PFSK-1 (cell line): ENCODE measurements around the gene PTPRN.

Source experiments
- POLR2AphosphoS5 ChIP-seq: IDR thresholded peaks from 2 replicates; pipeline ENCODE4 v1.6.1; 2012; ENCODE audit warnings: low read depth, mild to moderate bottlenecking, control low read depth, low read length, moderate library complexity
- REST ChIP-seq, 2 experiments: IDR thresholded peaks; 2 replicates each; pipeline versions ENCODE4 v1.6.1 to v1.8.0; 2011 to 2012; ENCODE audit warnings: low read depth in 2 of 2, low read length in 2 of 2, control low read depth in 1 of 2, inconsistent platforms in 1 of 2, mild to moderate bottlenecking in 1 of 2, moderate library complexity in 1 of 2; ENCODE audit not compliant: insufficient read depth in 1 of 2
- SIN3A ChIP-seq: IDR thresholded peaks from 2 replicates; pipeline ENCODE4 v1.6.1; 2012; ENCODE audit warnings: mild to moderate bottlenecking, low read length, moderate library complexity, borderline replicate concordance; ENCODE audit not compliant: insufficient read depth
- TAF1 ChIP-seq: IDR thresholded peaks from 2 replicates; pipeline ENCODE4 v1.6.1; 2012; ENCODE audit warnings: low read length, control low read depth, borderline replicate concordance; ENCODE audit not compliant: insufficient read depth

DNA sequence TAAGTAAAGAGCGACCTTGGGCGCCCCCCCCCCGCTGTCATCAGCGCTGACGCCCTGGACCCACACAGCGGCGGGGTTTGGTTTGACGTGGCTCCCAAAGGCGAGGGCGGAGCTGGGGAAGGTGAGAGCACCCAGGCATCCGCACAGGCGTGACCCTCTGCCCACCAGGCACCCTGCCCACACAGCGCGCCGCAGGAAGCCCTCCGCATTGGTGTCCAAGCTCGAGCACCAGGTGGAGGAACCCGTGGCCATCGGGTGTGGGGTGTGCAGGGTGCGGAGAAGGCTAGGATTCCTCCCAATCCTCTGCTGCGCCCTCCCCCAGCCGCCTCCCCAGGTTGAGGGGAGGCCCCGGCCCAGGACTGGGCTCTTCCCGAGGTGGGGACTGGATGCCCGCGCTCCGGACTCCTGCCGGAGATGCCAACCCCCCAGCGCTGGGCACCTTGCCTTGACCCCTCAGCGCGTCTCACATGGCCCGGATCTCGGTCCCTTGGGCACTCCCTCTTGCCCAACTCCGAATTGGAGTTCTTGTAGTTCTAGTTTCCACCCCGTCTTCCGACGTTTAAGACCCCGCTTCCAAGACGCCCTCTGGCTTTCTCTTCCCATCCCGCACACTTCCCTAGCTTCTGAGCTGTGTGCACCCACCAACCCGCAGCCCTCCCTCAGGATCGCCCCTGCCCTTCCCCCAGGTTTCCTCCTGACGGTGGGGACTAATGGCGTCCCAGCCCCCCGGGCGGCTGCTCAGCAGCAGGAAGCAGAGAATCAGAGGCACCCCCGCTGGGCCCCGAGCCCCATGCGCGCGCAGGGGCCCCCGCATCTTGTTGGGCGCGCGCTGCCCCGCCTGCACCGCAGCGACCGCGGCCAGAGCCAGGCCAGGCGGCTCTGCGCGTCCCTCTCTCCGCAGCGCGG is 49.2 kb upstream of the PTPRN start:
- TF ChIP-seq TAF1 (no peak), POLR2AphosphoS5 (no peak), REST (IDR thresholded peaks at IDR 0.05; ENCODE audit: insufficient read depth in 1 of 2, low read depth in 2 of 2, low read length in 2 of 2) (no peak), SIN3A (no peak)
